HG03196 (cell line): ENCODE measurements around the gene ANGPTL8.

Source experiments
- ATAC-seq: cut with Tn5 transposase; IDR thresholded peaks from one replicate; pipeline ENCODE4 v1.9.1; 2021; ENCODE audit not compliant: unreplicated experiment

ANGPTL8 gene

DNA sequence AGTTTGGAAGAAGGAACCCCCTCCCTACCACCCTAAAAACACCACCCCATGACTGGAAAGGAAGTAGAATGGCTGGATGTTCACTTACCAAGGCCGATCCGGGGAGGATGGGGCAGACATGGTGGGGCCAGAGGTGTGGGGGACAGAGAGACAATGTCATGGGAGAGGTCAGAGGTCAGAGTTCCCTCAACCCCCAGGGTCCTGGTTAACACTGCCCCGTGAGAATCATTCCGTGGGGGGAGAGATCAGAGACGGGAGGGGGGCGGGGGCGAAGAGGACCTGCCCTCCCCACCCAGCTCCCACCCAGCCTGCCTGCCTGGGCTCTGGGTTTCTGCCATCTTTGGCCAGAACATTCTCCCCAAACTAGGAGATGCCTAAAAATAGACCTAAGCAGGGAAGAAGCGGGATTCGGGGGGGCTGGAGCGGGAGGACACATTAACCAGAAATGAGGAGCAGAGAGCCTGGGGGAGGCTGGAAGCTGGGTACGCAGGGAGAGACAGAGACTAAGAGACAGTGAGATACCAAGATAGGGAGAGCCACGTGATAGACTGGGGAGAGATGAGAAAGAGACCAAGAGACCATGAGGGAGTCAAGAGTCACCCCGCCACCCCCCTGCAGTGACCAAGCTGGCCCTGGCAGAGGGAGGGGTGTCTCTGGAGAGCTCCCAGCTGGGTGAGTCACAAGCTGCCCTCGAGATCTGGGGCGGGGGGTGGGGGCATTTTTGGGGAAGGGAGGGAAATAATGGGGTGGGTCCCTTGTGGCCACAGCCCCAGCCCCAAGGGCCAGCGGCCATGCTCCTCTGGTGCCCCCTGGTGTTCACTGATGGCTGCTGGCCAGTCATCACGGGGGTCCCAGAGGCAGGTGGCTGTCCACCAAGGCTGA is 36.0 kb upstream of the ANGPTL8 start:
- no peak for ATAC-seq

GRCh38 chr19:11204076-11204602 is 35.3 kb upstream of the ANGPTL8 start:
- no peak for ATAC-seq

GRCh38 chr19:11204943-11205349 is 34.5 kb upstream of the ANGPTL8 start:
- ATAC-seq, result no peak

DNA sequence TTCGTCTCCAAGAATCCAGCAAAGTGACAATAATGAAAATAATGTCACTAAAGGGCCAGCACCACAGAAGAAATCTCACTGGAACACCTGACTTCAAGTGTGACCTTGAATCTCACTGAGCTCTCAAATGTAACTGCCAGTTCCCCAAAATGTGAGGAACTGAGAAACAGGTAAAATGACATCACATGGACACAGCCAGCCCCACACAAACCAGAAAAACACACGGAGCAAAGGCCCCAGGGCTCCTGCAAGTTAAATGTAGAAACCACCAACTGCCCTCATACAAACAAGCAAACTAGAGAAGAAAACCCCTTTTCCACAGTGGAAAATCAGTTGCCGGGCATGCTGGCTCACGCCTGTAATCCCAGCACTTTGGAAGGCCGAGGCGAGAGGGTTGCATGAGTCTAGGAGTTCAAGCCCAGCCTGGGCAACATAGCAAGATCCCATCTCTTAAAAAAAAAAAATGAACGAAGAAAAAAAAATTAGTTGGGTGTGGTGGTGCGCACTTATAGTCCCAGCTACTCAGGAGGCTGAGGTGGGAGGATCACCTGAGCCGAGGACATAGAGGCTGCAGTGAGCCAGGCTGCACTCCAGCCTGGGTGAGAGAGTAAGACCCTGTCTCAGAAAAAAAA is 33.4 kb upstream of the ANGPTL8 start:
- ATAC-seq, result no peak

- ATAC-seq, result no peak
Measured at GRCh38 chr19:11208561-11209471, 30.6 kb upstream of the ANGPTL8 start.

- ATAC-seq, result no peak
Measured at GRCh38 chr19:11209839-11210655, 29.4 kb upstream of the ANGPTL8 start.

DNA sequence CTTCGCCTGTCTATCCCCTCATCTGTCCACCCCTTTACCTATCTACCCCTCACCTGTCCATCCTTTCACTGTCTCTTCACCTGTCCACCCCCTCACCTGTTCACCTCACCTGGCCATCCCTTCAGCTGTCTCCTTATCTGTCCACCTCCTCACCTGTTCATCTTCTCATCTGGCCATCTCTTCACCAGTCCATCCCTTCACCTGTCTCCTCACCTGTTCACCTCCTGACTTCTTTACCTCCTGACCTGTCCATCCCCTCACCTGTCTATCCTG is 28.8 kb upstream of the ANGPTL8 start:
- no peak for ATAC-seq

GRCh38 chr19:11214387-11214786 is 25.0 kb upstream of the ANGPTL8 start:
- ATAC-seq, result no peak

DNA sequence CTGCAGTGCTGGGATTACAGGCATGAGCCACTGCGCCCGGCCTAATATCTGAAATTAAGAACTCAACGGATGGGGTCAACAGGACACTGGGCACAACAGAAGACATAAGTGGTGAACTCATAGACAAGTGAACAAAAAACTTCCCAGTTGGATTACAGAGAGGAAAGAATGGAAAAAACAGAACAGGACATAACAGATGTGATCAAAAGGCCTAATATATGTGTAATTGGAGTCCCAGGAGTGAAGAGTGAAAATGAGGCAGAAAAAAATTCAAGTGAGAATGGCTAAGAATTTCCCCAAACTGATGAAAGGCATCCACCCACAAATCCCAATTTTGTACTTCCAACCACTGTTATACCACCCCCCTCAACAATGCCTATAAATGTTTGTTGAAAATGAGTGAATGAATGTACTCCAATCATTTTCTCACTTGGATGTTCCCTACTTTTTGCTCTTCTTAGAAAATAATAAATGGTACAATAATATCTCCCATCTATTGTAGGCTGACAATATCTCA is 18.3 kb upstream of the ANGPTL8 start:
- no peak for ATAC-seq

DNA sequence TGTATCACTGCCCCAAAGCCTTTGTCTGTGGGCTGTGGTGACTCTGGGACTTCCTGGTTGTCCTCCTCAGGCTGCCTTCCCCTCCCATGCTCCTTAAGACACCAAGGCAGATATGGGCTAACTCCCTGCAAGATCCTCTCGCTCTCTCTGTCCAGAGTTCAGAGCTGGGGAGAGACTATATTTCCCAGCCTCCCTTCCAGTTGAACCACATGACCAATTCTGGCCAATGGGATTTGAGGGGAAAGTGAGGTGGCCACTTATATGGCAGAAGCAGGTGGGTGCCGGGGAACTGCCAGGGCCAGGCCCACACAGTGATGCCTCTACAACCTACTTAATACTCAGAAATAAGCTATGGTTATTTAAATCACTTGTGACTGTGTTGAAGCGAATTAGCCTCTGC is 16.2 kb upstream of the ANGPTL8 start:
- no peak for ATAC-seq

DNA sequence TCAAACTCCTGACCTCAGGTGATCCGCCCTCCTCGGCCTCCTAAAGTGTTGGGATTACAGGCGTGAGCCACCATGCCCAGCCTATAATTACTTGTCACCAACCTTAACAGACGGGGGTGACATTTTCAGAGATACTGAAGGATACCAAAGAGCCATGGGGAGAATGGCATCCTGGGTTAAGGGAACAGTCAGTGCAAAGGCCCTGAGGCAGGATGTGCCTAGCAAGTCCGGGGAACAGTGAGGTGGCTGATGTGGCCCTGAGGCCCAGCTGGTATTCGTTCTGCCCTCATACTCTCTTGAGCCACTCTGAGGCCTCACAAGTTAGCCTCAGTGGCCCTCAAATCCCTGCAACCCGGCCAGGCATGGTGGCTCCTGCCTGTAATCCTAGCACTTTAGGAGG is 15.0 kb upstream of the ANGPTL8 start:
- no peak for ATAC-seq

DNA sequence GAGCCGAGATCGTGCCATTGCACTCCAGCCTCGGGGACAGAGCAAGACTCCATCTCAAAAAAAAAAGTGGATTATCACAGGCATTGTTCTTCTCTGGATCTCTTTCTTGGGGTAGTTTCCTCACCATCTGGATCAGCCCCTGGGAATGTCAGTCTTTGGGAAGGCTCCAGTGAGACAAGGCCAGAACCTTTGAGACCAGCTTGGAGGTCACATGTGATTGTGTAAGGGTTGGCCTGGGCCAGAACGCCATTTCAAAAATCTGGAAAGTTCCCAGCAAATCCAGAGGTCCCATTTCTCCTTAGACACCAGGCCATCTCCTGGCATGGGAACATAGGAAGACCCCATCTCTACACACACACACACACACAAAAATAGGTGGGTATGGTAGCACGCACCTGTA is 14.2 kb upstream of the ANGPTL8 start:
- ATAC-seq, result no peak

GRCh38 chr19:11225815-11226214 is 13.6 kb upstream of the ANGPTL8 start:
- ATAC-seq, result no peak

DNA sequence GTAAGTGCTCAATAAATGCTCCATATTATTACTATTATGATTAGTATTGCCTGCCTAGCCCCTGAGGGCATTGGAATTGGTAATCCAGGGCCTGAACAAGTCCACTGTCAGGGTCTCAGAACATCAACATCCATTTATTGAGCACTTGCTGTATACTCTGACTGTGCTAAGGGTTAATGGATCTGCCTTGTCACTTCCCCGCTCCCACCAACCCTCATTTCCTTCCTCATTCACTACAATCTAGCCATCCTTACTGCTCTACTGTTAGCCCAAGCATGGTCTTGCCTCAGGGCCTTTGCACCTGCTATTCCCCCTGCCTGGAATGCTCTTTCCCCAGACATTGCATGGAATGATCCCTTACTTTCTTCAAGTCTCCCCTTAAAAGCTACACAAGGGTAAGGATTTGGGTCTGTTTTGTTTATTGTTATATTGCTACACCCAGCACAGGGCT is 12.7 kb upstream of the ANGPTL8 start:
- no peak for ATAC-seq

- no peak for ATAC-seq
Measured at GRCh38 chr19:11227195-11227886, 12.1 kb upstream of the ANGPTL8 start.

GRCh38 chr19:11230621-11231386 is 8.6 kb upstream of the ANGPTL8 start:
- no peak for ATAC-seq

DNA sequence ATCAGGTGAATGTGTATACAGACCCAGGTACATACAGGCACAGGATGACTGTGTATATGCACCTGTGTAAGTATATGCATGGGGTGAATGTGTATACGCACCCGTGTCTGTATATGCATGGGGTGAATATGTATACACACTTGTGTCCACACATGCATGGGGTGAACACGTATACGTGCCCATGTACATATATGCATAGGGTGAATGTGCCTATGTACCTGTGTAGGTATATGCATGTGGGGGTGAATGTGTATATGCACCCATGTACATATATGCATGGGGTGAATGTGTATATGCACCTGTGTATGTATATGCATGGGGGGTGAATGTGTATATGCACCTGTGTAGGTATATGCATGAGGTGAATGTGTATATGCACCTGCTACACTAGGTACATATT is 6.9 kb upstream of the ANGPTL8 start:
- no peak for ATAC-seq

DNA sequence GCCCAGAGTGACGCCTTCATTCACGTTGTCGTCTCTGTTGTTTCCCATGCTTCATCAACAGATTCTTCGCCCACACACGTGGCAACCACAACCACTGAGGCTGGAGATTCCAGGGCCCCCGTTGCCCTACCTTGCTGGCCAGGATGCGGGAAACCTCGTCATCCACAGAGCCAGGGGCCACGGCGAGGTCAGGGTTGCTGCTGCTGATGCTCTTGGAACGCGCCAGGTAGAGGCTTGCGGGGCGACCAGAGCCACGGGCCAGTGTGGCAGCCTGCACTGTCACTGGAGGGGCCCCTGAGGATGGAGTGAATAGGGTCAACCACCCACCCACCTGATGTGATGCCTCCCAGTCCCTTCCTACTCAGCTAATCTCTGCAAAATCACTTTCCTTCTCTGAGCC is 6.3 kb upstream of the ANGPTL8 start:
- ATAC-seq, result no peak

- ATAC-seq, result no peak
Measured at GRCh38 chr19:11234486-11235075, 4.8 kb upstream of the ANGPTL8 start.
